Fibroblast of lung (primary cell): ENCODE results near the gene RRP12. TPM values are rescaled to one million over a fixed set of nuclear protein-coding genes. Genes with fewer than 3 reads are reported as not detected.

Source experiments
- DNase-seq, 2 donors: peaks; one replicate each; pipeline versions ENCODE4 v3.0.0 to v3.0.0-alpha.2; 2010; ENCODE audit warnings: low read depth in 2 of 2
- H2AFZ ChIP-seq: 2 replicates; pipeline ENCODE4 v1.5.1; 2012; ENCODE audit warnings: low read length, control low read depth, inconsistent platforms
- H3K27ac ChIP-seq: 2 replicates; pipeline ENCODE4 v1.5.1; 2011; ENCODE audit warnings: low read length, control low read depth; ENCODE audit not compliant: insufficient read depth
- H3K27me3 ChIP-seq: 2 replicates; pipeline ENCODE4 v1.5.1; 2011; ENCODE audit warnings: mild to moderate bottlenecking, low read length; ENCODE audit not compliant: control insufficient read depth, insufficient read depth
- H3K36me3 ChIP-seq: 2 replicates; pipeline ENCODE4 v1.5.1; 2011; ENCODE audit warnings: low read length; ENCODE audit not compliant: control insufficient read depth, insufficient read depth
- H3K4me1 ChIP-seq: 2 replicates; pipeline ENCODE4 v1.5.1; 2011; ENCODE audit warnings: low read length; ENCODE audit not compliant: control insufficient read depth, insufficient read depth; ENCODE audit errors: extremely low read depth
- H3K4me2 ChIP-seq: 2 replicates; pipeline ENCODE4 v1.5.1; 2011; ENCODE audit warnings: low read length, control low read depth; ENCODE audit not compliant: insufficient read depth; ENCODE audit errors: extremely low read depth
- H3K4me3 ChIP-seq, 4 experiments: fragments of 200-600 bp in 1 of 4; sonication (generic) in 1 of 4; replicated peaks in 1 of 4; 2 replicates each; pipeline ENCODE4 v1.5.1; 2011 to 2016; ENCODE audit warnings: low read length in 4 of 4, low read depth in 3 of 4, mild to moderate bottlenecking in 3 of 4, control low read depth in 2 of 4, inconsistent platforms in 1 of 4, mixed read lengths in 1 of 4; ENCODE audit not compliant: insufficient read depth in 1 of 4; ENCODE audit errors: control extremely low read depth in 1 of 4
- H3K79me2 ChIP-seq: 2 replicates; pipeline ENCODE4 v1.5.1; 2012; ENCODE audit warnings: mild to moderate bottlenecking, low read length, inconsistent platforms; ENCODE audit not compliant: control insufficient read depth, insufficient read depth
- H3K9ac ChIP-seq: 2 replicates; pipeline ENCODE4 v1.5.1; 2011; ENCODE audit warnings: mild to moderate bottlenecking, low read length, control low read depth; ENCODE audit not compliant: insufficient read depth
- H3K9me3 ChIP-seq: 2 replicates; pipeline ENCODE4 v1.5.1; 2012; ENCODE audit warnings: low read depth, low read length; ENCODE audit not compliant: control insufficient read depth, insufficient read depth
- H4K20me1 ChIP-seq: 2 replicates; pipeline ENCODE4 v1.5.1; 2011; ENCODE audit warnings: low read length; ENCODE audit not compliant: control insufficient read depth, insufficient read depth; ENCODE audit errors: extremely low read depth
- EZH2 ChIP-seq: IDR thresholded peaks from 2 replicates; pipeline ENCODE4 v1.5.1; 2012; ENCODE audit warnings: low read length, control low read depth, mild to moderate bottlenecking; ENCODE audit errors: missing control alignments
- polyA plus RNA-seq, 2 donors: library from polyadenylated mRNA; depleted of rRNA in 1 of 2; stranded (reverse) in 1 of 2; unstranded in 1 of 2; fragments of >200 nt; gene quantifications; 2 replicates each; pipeline ENCODE4 v1.2.1, GENCODE V29; 2011 to 2012; ENCODE audit warnings: missing spikeins in 1 of 2
- total RNA-seq: library from RNA; depleted of rRNA; stranded (reverse); fragments of >200 nt; gene quantifications from 2 replicates; pipeline ENCODE4 v1.2.1, GENCODE V29; 2014
- TF ChIP-seq, protein P1 (sequence below), 2 donors: IDR thresholded peaks in 1 of 2; conservative IDR thresholded peaks in 1 of 2; 1 replicate in 1 of 2; 2 replicates in 1 of 2; pipeline ENCODE4 v1.5.1; 2011 to 2012; ENCODE audit warnings: low read length in 2 of 2, control low read depth in 1 of 2, inconsistent platforms in 1 of 2, low read depth in 1 of 2, mild to moderate bottlenecking in 1 of 2

The RRP12 gene
- total and polyA plus RNA-seq, 2 donors (not counting 1 experiment from before 2014, with no cell fraction given), result 6.1 to 10.7 TPM

DNA sequence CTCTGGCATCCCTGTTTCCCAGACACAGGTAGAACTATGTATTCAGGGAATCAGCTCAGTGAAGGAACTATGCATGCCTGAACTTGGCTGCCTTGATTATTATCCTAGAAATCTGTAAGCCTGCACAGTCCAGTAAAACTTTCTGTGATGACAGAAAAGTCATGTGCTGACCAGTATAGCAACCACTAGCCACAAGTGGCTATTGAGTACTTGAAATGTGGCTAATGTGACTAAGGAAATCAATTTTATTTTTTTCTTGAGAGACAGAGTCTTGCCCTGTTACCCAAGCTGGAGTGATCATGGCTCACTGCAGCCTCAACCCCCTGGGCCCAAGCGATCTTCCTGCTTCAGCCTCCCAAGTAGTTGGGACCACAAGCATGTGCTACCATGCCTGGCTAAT is 41.1 kb upstream of the RRP12 start:
- Histone ChIP-seq H3K27ac (no peak overlapping the region), H3K4me3 (no peak overlapping the region), H3K9me3 (no peaks in the 10 kb centered on the region), H3K9ac (no peak overlapping the region), H3K36me3 (peaks cover 1% of the 10 kb centered on the region), H3K4me2 (no peak overlapping the region), H3K79me2 (peaks cover 27% of the 10 kb centered on the region), H4K20me1 (no peaks in the 10 kb centered on the region), H3K4me1 (no peaks in the 10 kb centered on the region), H3K27me3 (no peaks in the 10 kb centered on the region), H2AFZ (no peak overlapping the region)
- TF ChIP-seq, protein P1, sequence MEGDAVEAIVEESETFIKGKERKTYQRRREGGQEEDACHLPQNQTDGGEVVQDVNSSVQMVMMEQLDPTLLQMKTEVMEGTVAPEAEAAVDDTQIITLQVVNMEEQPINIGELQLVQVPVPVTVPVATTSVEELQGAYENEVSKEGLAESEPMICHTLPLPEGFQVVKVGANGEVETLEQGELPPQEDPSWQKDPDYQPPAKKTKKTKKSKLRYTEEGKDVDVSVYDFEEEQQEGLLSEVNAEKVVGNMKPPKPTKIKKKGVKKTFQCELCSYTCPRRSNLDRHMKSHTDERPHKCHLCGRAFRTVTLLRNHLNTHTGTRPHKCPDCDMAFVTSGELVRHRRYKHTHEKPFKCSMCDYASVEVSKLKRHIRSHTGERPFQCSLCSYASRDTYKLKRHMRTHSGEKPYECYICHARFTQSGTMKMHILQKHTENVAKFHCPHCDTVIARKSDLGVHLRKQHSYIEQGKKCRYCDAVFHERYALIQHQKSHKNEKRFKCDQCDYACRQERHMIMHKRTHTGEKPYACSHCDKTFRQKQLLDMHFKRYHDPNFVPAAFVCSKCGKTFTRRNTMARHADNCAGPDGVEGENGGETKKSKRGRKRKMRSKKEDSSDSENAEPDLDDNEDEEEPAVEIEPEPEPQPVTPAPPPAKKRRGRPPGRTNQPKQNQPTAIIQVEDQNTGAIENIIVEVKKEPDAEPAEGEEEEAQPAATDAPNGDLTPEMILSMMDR (conservative IDR thresholded peaks at IDR 0.05 in 1 of 2, IDR thresholded peaks at IDR 0.05 in 1 of 2; ENCODE audit: low read depth in 1 of 2, low read length in 2 of 2), result no peak
- no peak for TF ChIP-seq EZH2
- no peak for DNase-seq

DNA sequence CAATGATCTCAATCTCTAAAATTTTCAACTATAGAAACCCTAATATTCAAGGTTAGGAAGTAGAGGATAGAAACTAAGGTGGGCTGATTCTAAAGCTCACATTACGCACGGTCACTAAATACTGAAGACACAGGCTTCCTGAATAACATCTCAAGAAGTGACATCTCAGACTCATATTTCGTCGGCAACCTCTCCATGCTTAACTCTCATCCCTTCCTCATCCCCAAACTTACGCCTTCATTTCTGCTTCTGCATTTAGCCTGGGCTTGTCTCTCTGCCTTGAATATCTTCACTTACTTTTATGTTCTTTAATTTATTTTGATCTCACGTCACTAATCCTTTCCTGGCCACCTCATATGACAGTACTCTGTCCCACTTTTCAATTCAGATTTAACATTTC is 34.1 kb upstream of the RRP12 start:
- Histone ChIP-seq H3K4me1 (no peaks in the 10 kb centered on the region), H3K27ac (no peak overlapping the region), H3K36me3 (peaks cover 12% of the 10 kb centered on the region), H3K4me2 (no peak overlapping the region), H3K9ac (no peak overlapping the region), H3K79me2 (peaks cover 9% of the 10 kb centered on the region), H3K27me3 (no peaks in the 10 kb centered on the region), H2AFZ (no peak overlapping the region), H3K9me3 (no peaks in the 10 kb centered on the region), H3K4me3 (no peak overlapping the region), H4K20me1 (no peaks in the 10 kb centered on the region)
- TF ChIP-seq, protein P1 (conservative IDR thresholded peaks at IDR 0.05 in 1 of 2, IDR thresholded peaks at IDR 0.05 in 1 of 2; ENCODE audit: low read depth in 1 of 2, low read length in 2 of 2), result no peak
- TF ChIP-seq EZH2, result no peak
- no peak for DNase-seq

DNA sequence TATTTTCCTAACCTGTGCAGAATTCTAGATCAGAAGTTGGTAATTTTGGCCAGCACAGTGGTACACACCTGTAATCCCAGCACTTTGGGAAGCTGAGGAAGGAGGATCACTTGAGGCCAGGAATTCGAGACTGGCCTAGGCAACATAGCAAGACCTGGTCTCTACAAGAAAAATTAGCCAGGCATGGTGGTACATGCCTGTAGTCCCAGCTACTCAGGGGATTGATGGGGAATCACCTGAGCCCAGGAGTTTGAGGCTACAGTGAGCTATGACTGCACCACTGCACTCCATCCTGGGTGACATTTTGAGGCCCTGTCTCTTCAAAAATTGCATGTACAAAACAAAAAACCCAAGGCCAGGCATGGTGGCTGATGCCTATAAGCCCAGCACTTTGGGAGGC is 33.4 kb upstream of the RRP12 start:
- TF ChIP-seq, protein P1 (conservative IDR thresholded peaks at IDR 0.05 in 1 of 2, IDR thresholded peaks at IDR 0.05 in 1 of 2; ENCODE audit: low read depth in 1 of 2, low read length in 2 of 2), result no peak
- TF ChIP-seq EZH2, result no peak
- Histone ChIP-seq H3K9me3 (no peaks in the 10 kb centered on the region), H3K4me3 (no peak overlapping the region), H3K9ac (no peak overlapping the region), H3K4me1 (no peaks in the 10 kb centered on the region), H3K36me3 (peaks cover 12% of the 10 kb centered on the region), H3K4me2 (no peak overlapping the region), H2AFZ (no peak overlapping the region), H3K27me3 (no peaks in the 10 kb centered on the region), H3K79me2 (peaks cover 15% of the 10 kb centered on the region), H4K20me1 (no peaks in the 10 kb centered on the region), H3K27ac (no peak overlapping the region)
- no peak for DNase-seq
